Activated T-cell treated with anti-CD3 and anti-CD28 coated beads, Interleukin-2, amount 50 U/mL, for 1 hour (primary cell): Measurements from ENCODE around the gene FOXC2.

Source experiments
- DNase-seq: peaks from one replicate; pipeline ENCODE4 v3.0.0-alpha.2; 2020

The FOXC2 gene

GRCh38 chr16:86593913-86594620 is 27.4 kb downstream of the FOXC2 start:
- no peak for DNase-seq

GRCh38 chr16:86594721-86595120 is 28.1 kb downstream of the FOXC2 start:
- DNase-seq, result no peak

GRCh38 chr16:86595983-86596605 is 29.5 kb downstream of the FOXC2 start:
- no peak for DNase-seq

GRCh38 chr16:86597126-86597879 is 30.7 kb downstream of the FOXC2 start:
- DNase-seq, result no peak

GRCh38 chr16:86597880-86598606 is 31.4 kb downstream of the FOXC2 start:
- no peak for DNase-seq

GRCh38 chr16:86598607-86599565 is 32.3 kb downstream of the FOXC2 start:
- DNase-seq, result no peak

GRCh38 chr16:86601356-86601755 is 34.7 kb downstream of the FOXC2 start:
- no peak for DNase-seq

GRCh38 chr16:86602521-86602920 is 35.9 kb downstream of the FOXC2 start:
- no peak for DNase-seq

GRCh38 chr16:86604436-86605193 is 38.0 kb downstream of the FOXC2 start:
- DNase-seq, result peak; percentile 37

- no peak for DNase-seq
Measured at GRCh38 chr16:86605950-86606349, 39.3 kb downstream of the FOXC2 start.

- DNase-seq, result no peak
Measured at GRCh38 chr16:86608301-86608747, 41.7 kb downstream of the FOXC2 start.

- DNase-seq, result no peak
Measured at GRCh38 chr16:86609115-86609514, 42.5 kb downstream of the FOXC2 start.

GRCh38 chr16:86609661-86610060 is 43.0 kb downstream of the FOXC2 start:
- DNase-seq, result no peak

GRCh38 chr16:86610779-86611524 is 44.3 kb downstream of the FOXC2 start:
- no peak for DNase-seq

- no peak for DNase-seq
Measured at GRCh38 chr16:86611525-86611855, 44.9 kb downstream of the FOXC2 start.

- DNase-seq, result no peak
Measured at GRCh38 chr16:86611941-86612340, 45.3 kb downstream of the FOXC2 start.

GRCh38 chr16:86614699-86615098 is 48.1 kb downstream of the FOXC2 start:
- no peak for DNase-seq

GRCh38 chr16:86616906-86617305 is 50.3 kb downstream of the FOXC2 start:
- no peak for DNase-seq

- DNase-seq, result no peak
Measured at GRCh38 chr16:86618431-86619238, 52.0 kb downstream of the FOXC2 start.
